Mesendoderm (in vitro differentiated cells): Measurements from ENCODE around the gene CD33. TPM values are rescaled to one million over a fixed set of nuclear protein-coding genes. Genes with fewer than 3 reads are reported as not detected.
"Not testable (repeated sequence)": the region's sequence is repeated elsewhere in the genome, so short reads cannot be mapped to it uniquely, and the experiment has no call there.

Experiments used
- DNase-seq: peaks from one replicate; pipeline ENCODE4 v3.0.0; 2013
- H2AK5ac ChIP-seq: 2 replicates; pipeline ENCODE4 v1.6.1; 2013; ENCODE audit warnings: low read length, inconsistent platforms
- H2BK120ac ChIP-seq: 2 replicates; pipeline ENCODE4 v1.6.1; 2013; ENCODE audit warnings: low read depth, mild to moderate bottlenecking, low read length, moderate library complexity, mixed read lengths
- H2BK15ac ChIP-seq: replicated peaks from 2 replicates; pipeline ENCODE4 v1.6.1; 2013; ENCODE audit warnings: low read depth, mild to moderate bottlenecking, moderate library complexity
- H2BK5ac ChIP-seq: 2 replicates; pipeline ENCODE4 v1.6.1; 2013; ENCODE audit warnings: low read length, inconsistent platforms
- H3K18ac ChIP-seq: 2 replicates; pipeline ENCODE4 v1.6.1; 2013; ENCODE audit warnings: mild to moderate bottlenecking, low read length, mixed read lengths
- H3K23ac ChIP-seq: one replicate; pipeline ENCODE4 v1.6.1; 2013; ENCODE audit warnings: low read length
- H3K27ac ChIP-seq: 2 replicates; pipeline ENCODE4 v1.5.1; 2013; ENCODE audit warnings: low read depth, mild to moderate bottlenecking, inconsistent platforms, low read length, moderate library complexity
- H3K27me3 ChIP-seq: 2 replicates; pipeline ENCODE4 v1.6.1; 2013; ENCODE audit warnings: low read length, control low read depth, mild to moderate bottlenecking, inconsistent platforms; ENCODE audit not compliant: insufficient read depth, poor library complexity
- H3K36me3 ChIP-seq: 2 replicates; pipeline ENCODE4 v1.6.1; 2013; ENCODE audit warnings: low read length, inconsistent platforms; ENCODE audit not compliant: control insufficient read depth, insufficient read depth
- H3K4ac ChIP-seq: one replicate; pipeline ENCODE4 v1.6.1; 2013; ENCODE audit warnings: low read depth, mild to moderate bottlenecking, low read length, moderate library complexity
- H3K4me1 ChIP-seq: 2 replicates; pipeline ENCODE4 v1.6.1; 2013; ENCODE audit warnings: low read depth, low read length, inconsistent platforms; ENCODE audit not compliant: control insufficient read depth
- H3K4me2 ChIP-seq: 2 replicates; pipeline ENCODE4 v1.6.1; 2013; ENCODE audit warnings: low read length
- H3K4me3 ChIP-seq: 2 replicates; pipeline ENCODE4 v1.5.1; 2013; ENCODE audit warnings: mild to moderate bottlenecking, low read length
- H3K56ac ChIP-seq: one replicate; pipeline ENCODE4 v1.6.1; 2013; ENCODE audit warnings: low read length
- H3K79me1 ChIP-seq: 2 replicates; pipeline ENCODE4 v1.6.1; 2013; ENCODE audit warnings: low read length, inconsistent platforms
- H3K79me2 ChIP-seq: 2 replicates; pipeline ENCODE4 v1.6.1; 2013; ENCODE audit warnings: mild to moderate bottlenecking, low read length; ENCODE audit not compliant: control insufficient read depth, insufficient read depth
- H3K9ac ChIP-seq: 2 replicates; pipeline ENCODE4 v1.6.1; 2013; ENCODE audit warnings: low read length, inconsistent platforms
- H4K5ac ChIP-seq: one replicate; pipeline ENCODE4 v1.6.1; 2013; ENCODE audit warnings: low read length
- H4K8ac ChIP-seq: one replicate; pipeline ENCODE4 v1.6.1; 2013; ENCODE audit warnings: low read depth, mild to moderate bottlenecking, control low read depth, low read length, moderate library complexity
- WGBS: extraction: QIAGEN DNeasy Blood & Tissue Kit; methylation state at CpG from one replicate; pipeline ENCODE4 v1.1.7; 2013; ENCODE audit warnings: low lambda C conversion rate, missing lambda C conversion rate; ENCODE audit not compliant: insufficient coverage; ENCODE audit errors: extremely low coverage; 5-methylcytosine and 5-hydroxymethylcytosine counted together
- polyA plus RNA-seq, 2 experiments: library from polyadenylated mRNA; stranded (reverse); fragments of 200-250 nt; gene quantifications; one replicate each; pipeline ENCODE4 v1.2.3, GENCODE V29; 2013

The CD33 gene
- polyA plus RNA-seq (2013, experiment 1 of 2) = 0.51 TPM
- polyA plus RNA-seq (2013, experiment 2 of 2) = 0.41 TPM

GRCh38 chr19:51224898-51225393, at the start of gene CD33:
CD33 (plus strand) TSS chr19:51225080; CDS start chr19:51225119, 39 bp downstream.
- H2BK5ac ChIP-seq, H3K4ac ChIP-seq, H3K79me1 ChIP-seq, H4K5ac ChIP-seq, H3K79me2 ChIP-seq, H3K4me3 ChIP-seq, H2BK120ac ChIP-seq, H3K9ac ChIP-seq, H3K18ac ChIP-seq, H3K4me1 ChIP-seq, H3K36me3 ChIP-seq, H3K27me3 ChIP-seq, H3K27ac ChIP-seq, H2AK5ac ChIP-seq, H3K56ac ChIP-seq, H3K4me2 ChIP-seq, H3K23ac ChIP-seq, H4K8ac ChIP-seq, H2BK15ac ChIP-seq, DNase-seq: not testable (repeated sequence)
- no CpG with 5 or more reads among the region's 11 CpGs for WGBS

- H2BK120ac ChIP-seq = no peak overlapping the region
- no peak for DNase-seq
- no peaks in the 10 kb centered on the region for H3K4me1 ChIP-seq
- H3K27ac ChIP-seq = no peak overlapping the region
- no peak overlapping the region for H3K4ac ChIP-seq
- H2BK5ac ChIP-seq = no peak overlapping the region
- H4K8ac ChIP-seq = no peak overlapping the region
- no peaks in the 10 kb centered on the region for H3K36me3 ChIP-seq
- H3K79me1 ChIP-seq = no peaks in the 10 kb centered on the region
- no peak overlapping the region for H3K23ac ChIP-seq
- no peak overlapping the region for H4K5ac ChIP-seq
- H2AK5ac ChIP-seq = no peak overlapping the region
- H3K4me2 ChIP-seq = no peak overlapping the region
- no peak overlapping the region for H3K4me3 ChIP-seq
- H3K18ac ChIP-seq = no peak overlapping the region
- no peak overlapping the region for H2BK15ac ChIP-seq
- no peak overlapping the region for H3K9ac ChIP-seq
- H3K79me2 ChIP-seq = no peaks in the 10 kb centered on the region
- no peak overlapping the region for H3K56ac ChIP-seq
- WGBS = no CpG with 5 or more reads among the region's 1 CpG
- H3K27me3 ChIP-seq = no peaks in the 10 kb centered on the region
These were observed 45.6 kb upstream of the CD33 start for GRCh38 chr19:51179256-51179655.

GRCh38 chr19:51181377-51181912, 43.4 kb upstream of the CD33 start:
- H4K8ac ChIP-seq = no peak overlapping the region
- no peak overlapping the region for H4K5ac ChIP-seq
- H3K9ac ChIP-seq = no peak overlapping the region
- no peak overlapping the region for H3K4me3 ChIP-seq
- H3K4me2 ChIP-seq = no peak overlapping the region
- no peak overlapping the region for H3K27ac ChIP-seq
- H3K79me2 ChIP-seq = no peaks in the 10 kb centered on the region
- H3K4me1 ChIP-seq = no peaks in the 10 kb centered on the region
- H2BK15ac ChIP-seq = no peak overlapping the region
- H3K36me3 ChIP-seq = no peaks in the 10 kb centered on the region
- H3K79me1 ChIP-seq = no peaks in the 10 kb centered on the region
- no peak overlapping the region for H3K23ac ChIP-seq
- no peak overlapping the region for H2BK120ac ChIP-seq
- H3K4ac ChIP-seq = no peak overlapping the region
- H3K56ac ChIP-seq = no peak overlapping the region
- no peak overlapping the region for H3K18ac ChIP-seq
- H2BK5ac ChIP-seq = no peak overlapping the region
- H2AK5ac ChIP-seq = no peak overlapping the region
- no peak for DNase-seq
- no CpG with 5 or more reads among the region's 39 CpGs for WGBS
- no peaks in the 10 kb centered on the region for H3K27me3 ChIP-seq

- Histone ChIP-seq H3K23ac (no peak overlapping the region), H3K79me2 (no peaks in the 10 kb centered on the region), H3K18ac (no peak overlapping the region), H3K9ac (no peak overlapping the region), H3K56ac (no peak overlapping the region), H4K8ac (no peak overlapping the region), H3K4me3 (no peak overlapping the region), H3K4ac (no peak overlapping the region), H2BK5ac (no peak overlapping the region), H3K27me3 (no peaks in the 10 kb centered on the region), H3K27ac (no peak overlapping the region), H3K36me3 (no peaks in the 10 kb centered on the region), H3K4me2 (no peak overlapping the region), H4K5ac (no peak overlapping the region), H3K4me1 (no peaks in the 10 kb centered on the region), H2BK120ac (no peak overlapping the region), H3K79me1 (no peaks in the 10 kb centered on the region), H2AK5ac (no peak overlapping the region), H2BK15ac (no peak overlapping the region)
- DNase-seq = peak; percentile 50
- no CpG with 5 or more reads among the region's 31 CpGs for WGBS
These were observed 42.9 kb upstream of the CD33 start for GRCh38 chr19:51181913-51182419.

- Histone ChIP-seq H2BK5ac (no peak overlapping the region), H2AK5ac (no peak overlapping the region), H3K9ac (no peak overlapping the region), H3K23ac (no peak overlapping the region), H2BK120ac (no peak overlapping the region), H3K4me2 (no peak overlapping the region), H3K79me2 (no peaks in the 10 kb centered on the region), H3K79me1 (no peaks in the 10 kb centered on the region), H3K4me3 (no peak overlapping the region), H3K56ac (no peak overlapping the region), H3K27me3 (no peaks in the 10 kb centered on the region), H4K5ac (no peak overlapping the region), H3K18ac (no peak overlapping the region), H4K8ac (no peak overlapping the region), H3K27ac (no peak overlapping the region), H3K4me1 (no peaks in the 10 kb centered on the region), H3K4ac (no peak overlapping the region), H2BK15ac (no peak overlapping the region), H3K36me3 (no peaks in the 10 kb centered on the region)
- WGBS = no CpG with 5 or more reads among the region's 8 CpGs
- DNase-seq = no peak
These were observed 41.3 kb upstream of the CD33 start for GRCh38 chr19:51183629-51184028.
